H1 (cell line): ENCODE results near the gene MYPOP.

Experiments used
- TAF1 ChIP-seq: IDR thresholded peaks from 2 replicates; pipeline ENCODE4 v1.6.1; 2011; ENCODE audit warnings: mild to moderate bottlenecking, low read depth, low read length
- YY1 ChIP-seq: IDR thresholded peaks from 2 replicates; pipeline ENCODE4 v1.6.1; 2011; ENCODE audit warnings: low read depth, mild to moderate bottlenecking, low read length

DNA sequence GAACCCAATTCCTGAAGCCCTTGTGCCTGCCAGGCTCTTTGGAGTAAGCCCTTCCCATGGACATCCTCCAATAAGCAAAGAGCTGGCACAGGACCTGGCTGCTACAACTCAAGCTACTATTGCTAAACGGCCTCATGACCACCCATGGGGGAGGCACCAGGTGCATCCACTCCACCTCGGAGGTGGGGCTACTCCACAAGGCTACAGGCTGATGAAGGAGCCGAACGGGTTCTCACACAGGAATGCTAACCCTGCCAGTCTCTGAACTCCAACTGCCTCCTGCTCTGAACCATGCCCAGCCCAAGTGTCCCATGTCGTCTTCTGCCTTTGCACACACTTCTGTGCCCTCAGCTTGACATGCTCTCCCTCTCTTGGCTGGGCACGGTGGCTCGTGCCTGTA, 49.4 kb downstream of the MYPOP start:
- TF ChIP-seq YY1 (no peak), TAF1 (no peak)
